Activated CD4-positive, alpha-beta memory T cell treated with anti-CD3 and anti-CD28 coated beads, Interleukin-2, amount 10 ng/mL, durations not matched to agents 7 days and 5 days (primary cell): ENCODE results near the gene OIP5. TPM values are rescaled to one million over a fixed set of nuclear protein-coding genes. Genes with fewer than 3 reads are reported as not detected.

Source experiments
- CTCF ChIA-PET: fragments of 350-600 bp; sonication (Branson Sonifier 250); formaldehyde crosslinking; loops from one replicate; lab custom pipeline; 2021; ENCODE audit warnings: antibody characterized with exemption, inconsistent platforms; lab: Charles Lee
- POLR2A ChIA-PET: fragments of 350-600 bp; sonication (Branson Sonifier 250); formaldehyde crosslinking; loops from one replicate; lab custom pipeline; 2021; ENCODE audit warnings: antibody characterized with exemption; lab: Charles Lee
- DNase-seq: peaks from one replicate; pipeline ENCODE4 v3.0.0-alpha.2; 2020
- H3K27ac Mint-ChIP-seq: one replicate; pipeline ENCODE4 v1.8.0; 2021; ENCODE audit warnings: mild to moderate bottlenecking, mixed read lengths
- H3K27me3 Mint-ChIP-seq: one replicate; pipeline ENCODE4 v1.8.0; 2021; ENCODE audit warnings: mixed read lengths
- H3K36me3 Mint-ChIP-seq: one replicate; pipeline ENCODE4 v1.8.0; 2021; ENCODE audit warnings: low read depth, mixed read lengths
- H3K4me1 Mint-ChIP-seq: one replicate; pipeline ENCODE4 v1.8.0; 2021; ENCODE audit warnings: mixed read lengths
- H3K4me3 Mint-ChIP-seq: one replicate; pipeline ENCODE4 v1.8.0; 2021; ENCODE audit warnings: mild to moderate bottlenecking, mixed read lengths
- H3K9me3 Mint-ChIP-seq: one replicate; pipeline ENCODE4 v1.8.0; 2021; ENCODE audit warnings: mixed read lengths
- total RNA-seq, 2 experiments: library from RNA; stranded (reverse); gene quantifications; one replicate each; pipeline ENCODE4 v1.2.3, GENCODE V29; 2021

Gene OIP5
- total RNA-seq, result 10 to 100 TPM; 15.2 to 15.4 TPM

DNA sequence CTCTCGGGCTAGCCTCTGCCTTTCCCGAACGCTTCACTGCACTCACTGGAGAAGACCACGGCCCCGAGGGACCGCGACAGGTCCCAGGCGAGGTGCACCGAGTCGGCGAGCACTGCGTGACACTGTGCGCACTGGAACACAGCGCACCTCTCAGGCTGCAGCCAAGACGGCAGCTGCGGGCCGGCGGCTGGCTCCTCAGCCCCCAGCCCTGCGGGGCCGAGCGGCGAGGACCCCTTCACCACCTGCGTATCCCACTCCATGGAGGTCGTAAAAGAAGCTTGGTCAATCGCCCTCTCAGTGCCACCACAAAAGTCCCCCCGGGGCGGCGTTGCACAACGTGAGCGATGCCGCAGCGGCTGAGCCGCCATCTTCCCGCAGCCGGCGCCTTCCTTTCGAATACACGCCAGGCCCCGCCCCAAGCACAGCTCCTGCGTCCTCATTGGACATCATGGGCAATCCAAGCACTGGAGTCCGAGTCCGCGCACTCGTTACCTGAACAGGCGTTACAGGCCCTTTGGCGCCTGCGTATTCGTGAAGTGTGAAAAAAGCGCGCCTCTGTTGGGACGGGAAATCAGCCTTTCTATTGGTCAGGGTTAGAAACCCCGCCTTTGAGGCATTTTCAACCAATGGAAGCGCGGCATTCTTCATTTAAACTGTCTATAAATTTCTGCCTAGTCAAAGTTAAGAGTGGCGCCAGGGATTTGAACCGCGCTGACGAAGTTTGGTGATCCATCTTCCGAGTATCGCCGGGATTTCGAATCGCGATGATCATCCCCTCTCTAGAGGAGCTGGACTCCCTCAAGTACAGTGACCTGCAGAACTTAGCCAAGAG lies at the start of gene OIP5, which contains the start of gene NUSAP1:
Gene OIP5, minus strand, starts transcription at position 398 of the 832 bp plus-strand sequence. Its CDS starts 30 bp downstream, at position 368.
Gene NUSAP1, plus strand, starts transcription at position 688 of the 832 bp plus-strand sequence. Its CDS starts 77 bp downstream, at position 765.
- H3K36me3 Mint-ChIP-seq, result peaks cover 53% of the 10 kb centered on the region
- POLR2A ChIA-PET, result interaction anchor here (0.6 to 4.4 kb wide), 39 partner anchors 9 to 1172 kb away, joined by 3 to 56 read pairs (median 5); partner anchors contain the start of genes BUB1B, CHAC1, CHP1 and EXD1
- peak within 1 kb of the TSS; percentile 95 for H3K4me3 Mint-ChIP-seq
- no peaks in the 10 kb centered on the region for H3K9me3 Mint-ChIP-seq
- CTCF ChIA-PET, result interaction anchor here (0.6 to 1.9 kb wide), 14 partner anchors 9 to 628 kb away, joined by 3 to 10 read pairs (median 4); partner anchors contain the start of genes CHP1, INO80 and VPS18
- DNase-seq, result peak; percentile 99
- H3K27me3 Mint-ChIP-seq, result no peaks in the 10 kb centered on the region
- peaks cover 38% of the 10 kb centered on the region for H3K4me1 Mint-ChIP-seq
- H3K27ac Mint-ChIP-seq, result peak within 1 kb of the TSS; percentile 99

DNA sequence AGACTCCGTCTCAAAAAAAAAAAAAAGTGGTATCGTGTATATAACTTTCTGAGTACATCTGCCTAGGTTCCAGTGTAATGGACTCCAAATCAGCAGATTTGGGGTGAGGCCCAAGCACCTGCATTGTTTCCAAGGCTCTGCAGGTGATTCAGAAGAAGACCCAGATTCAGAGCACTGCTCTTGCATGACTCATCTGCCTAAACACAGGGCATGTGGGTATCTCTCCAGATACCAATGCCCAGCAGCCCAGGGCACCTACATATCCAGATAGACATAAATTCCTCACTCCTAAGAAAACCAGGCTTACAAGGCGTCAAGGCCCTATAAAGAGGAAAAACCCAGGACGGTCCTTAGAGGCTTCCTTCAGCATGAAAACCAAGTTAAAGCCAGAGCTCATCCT lies 45.6 kb upstream of the OIP5 start:
- Mint-ChIP-seq H3K4me3 (no peak overlapping the region), H3K4me1 (no peaks in the 10 kb centered on the region), H3K27ac (no peak overlapping the region), H3K27me3 (no peaks in the 10 kb centered on the region), H3K36me3 (peaks cover 59% of the 10 kb centered on the region), H3K9me3 (no peaks in the 10 kb centered on the region)
- POLR2A ChIA-PET, result no interaction called here
- CTCF ChIA-PET, result no interaction called here
- DNase-seq, result no peak

DNA sequence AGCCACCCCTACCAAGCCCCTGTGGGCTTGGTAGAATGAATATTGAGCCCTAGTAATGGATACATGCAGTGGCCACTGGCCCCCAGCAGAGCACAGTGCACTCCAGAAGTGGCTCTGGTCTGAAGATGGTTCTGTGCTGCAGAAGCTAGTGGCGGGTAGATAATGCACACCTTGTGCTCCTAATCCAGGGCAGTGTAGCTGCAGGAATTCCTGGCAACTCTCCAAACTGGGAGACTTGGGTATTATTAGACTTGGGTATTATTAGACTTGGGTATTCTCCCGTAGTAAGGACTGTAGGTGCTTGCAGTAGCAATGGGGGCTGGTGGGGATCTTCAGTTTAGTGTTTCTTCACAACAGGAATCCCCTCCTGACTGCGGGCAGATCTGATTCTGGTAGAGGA lies 35.0 kb upstream of the OIP5 start:
- CTCF ChIA-PET, result no interaction called here
- Mint-ChIP-seq H3K9me3 (no peaks in the 10 kb centered on the region), H3K27me3 (no peaks in the 10 kb centered on the region), H3K4me1 (no peaks in the 10 kb centered on the region), H3K27ac (no peak overlapping the region), H3K36me3 (peaks cover 77% of the 10 kb centered on the region), H3K4me3 (no peak overlapping the region)
- POLR2A ChIA-PET, result no interaction called here
- DNase-seq, result no peak

DNA sequence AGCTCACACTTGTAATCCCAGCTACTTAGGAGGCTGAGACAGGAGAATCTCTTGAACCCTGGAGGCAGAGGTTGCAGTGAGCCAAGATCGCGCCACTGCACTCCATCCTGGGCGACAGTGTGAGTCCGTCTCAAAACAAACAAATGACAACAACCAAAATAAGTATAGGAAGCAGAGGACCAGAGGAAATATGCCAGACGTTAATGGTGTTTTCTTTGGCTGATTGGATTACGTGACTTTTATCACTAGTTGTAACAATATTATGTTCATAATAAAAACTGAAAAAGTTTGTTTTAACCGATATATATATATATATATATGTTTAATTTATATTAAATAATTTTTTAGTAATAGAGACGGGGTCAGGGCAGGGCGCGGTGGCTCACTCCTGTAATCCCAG lies 22.0 kb upstream of the OIP5 start:
- H3K27ac Mint-ChIP-seq, result no peak overlapping the region
- H3K4me1 Mint-ChIP-seq, result no peaks in the 10 kb centered on the region
- CTCF ChIA-PET, result interaction anchor here (0.6 kb wide), 1 partner anchor 75 kb away, joined by 3 read pairs; no protein-coding TSS in a partner anchor
- POLR2A ChIA-PET, result interaction anchor here (1.4 kb wide), 1 partner anchor 11 kb away, joined by 6 read pairs; no protein-coding TSS in a partner anchor
- H3K27me3 Mint-ChIP-seq, result no peaks in the 10 kb centered on the region
- no peak for DNase-seq
- no peaks in the 10 kb centered on the region for H3K9me3 Mint-ChIP-seq
- H3K4me3 Mint-ChIP-seq, result no peak overlapping the region
- peaks cover 68% of the 10 kb centered on the region for H3K36me3 Mint-ChIP-seq

DNA sequence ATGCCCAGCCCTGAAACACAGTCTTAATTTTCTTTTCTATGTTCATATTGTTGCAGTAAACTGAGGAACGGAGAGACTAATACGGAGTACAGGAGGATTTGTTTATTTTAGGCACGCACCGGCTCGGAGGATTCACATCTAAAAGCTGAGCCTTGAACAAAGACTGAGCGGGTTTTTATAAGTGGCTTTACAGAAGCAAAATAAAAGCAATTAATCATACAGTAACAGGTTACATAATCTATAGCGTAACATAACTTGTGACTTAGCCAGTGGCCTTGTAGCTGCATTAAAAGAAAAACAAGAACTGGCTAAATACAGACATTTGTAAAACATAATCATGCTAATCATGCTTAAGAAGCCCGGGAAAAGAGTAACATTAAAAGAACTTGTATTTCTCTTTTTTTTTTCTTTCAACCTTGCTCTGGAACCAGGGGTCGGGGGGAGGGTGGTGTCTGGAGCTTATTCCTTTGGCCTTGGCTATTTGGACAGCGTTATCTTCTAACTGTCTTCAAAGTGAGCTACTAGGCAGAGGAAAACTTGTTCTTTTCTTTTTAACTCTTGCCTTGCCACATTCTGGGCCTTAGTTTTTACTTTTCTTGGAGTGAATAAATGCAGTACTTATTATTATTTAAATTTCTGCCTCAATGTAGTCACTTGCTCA lies 17.8 kb upstream of the OIP5 start:
- CTCF ChIA-PET, result interaction anchor here (1.2 kb wide), 1 partner anchor 18 kb away, joined by 5 read pairs; the partner anchor contains the start of genes NUSAP1 and OIP5
- no peaks in the 10 kb centered on the region for H3K27me3 Mint-ChIP-seq
- H3K4me3 Mint-ChIP-seq, result no peak overlapping the region
- H3K36me3 Mint-ChIP-seq, result peaks cover 70% of the 10 kb centered on the region
- H3K4me1 Mint-ChIP-seq, result peaks cover 4% of the 10 kb centered on the region
- no peaks in the 10 kb centered on the region for H3K9me3 Mint-ChIP-seq
- H3K27ac Mint-ChIP-seq, result no peak overlapping the region
- DNase-seq, result no peak
- POLR2A ChIA-PET, result interaction anchor here (1.2 kb wide), 2 partner anchors 9 to 18 kb away, joined by 3 to 4 read pairs; partner anchors contain the start of genes NUSAP1 and OIP5

DNA sequence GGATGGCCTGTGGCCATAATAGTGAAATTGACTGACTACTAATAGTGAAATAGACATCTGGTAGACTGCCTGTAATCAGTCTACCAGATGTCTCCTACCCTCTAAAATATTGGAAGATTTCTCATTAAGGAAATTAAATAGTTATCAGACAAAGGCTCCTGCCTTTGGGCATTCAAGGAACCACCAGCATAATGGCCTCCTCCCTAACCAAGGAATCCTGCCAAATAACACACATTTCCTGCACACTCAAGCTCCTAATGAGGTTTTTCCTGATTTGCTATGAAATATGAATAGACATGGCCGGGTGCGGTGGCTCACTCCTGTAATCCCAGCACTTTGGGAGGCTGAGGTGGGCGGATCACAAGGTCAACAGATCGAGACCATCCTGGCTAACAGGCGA lies 14.8 kb upstream of the OIP5 start:
- Mint-ChIP-seq H3K9me3 (no peaks in the 10 kb centered on the region), H3K4me1 (peaks cover 5% of the 10 kb centered on the region), H3K27ac (no peak overlapping the region), H3K36me3 (peaks cover 81% of the 10 kb centered on the region), H3K27me3 (no peaks in the 10 kb centered on the region), H3K4me3 (no peak overlapping the region)
- POLR2A ChIA-PET, result no interaction called here
- CTCF ChIA-PET, result no interaction called here
- DNase-seq, result no peak

DNA sequence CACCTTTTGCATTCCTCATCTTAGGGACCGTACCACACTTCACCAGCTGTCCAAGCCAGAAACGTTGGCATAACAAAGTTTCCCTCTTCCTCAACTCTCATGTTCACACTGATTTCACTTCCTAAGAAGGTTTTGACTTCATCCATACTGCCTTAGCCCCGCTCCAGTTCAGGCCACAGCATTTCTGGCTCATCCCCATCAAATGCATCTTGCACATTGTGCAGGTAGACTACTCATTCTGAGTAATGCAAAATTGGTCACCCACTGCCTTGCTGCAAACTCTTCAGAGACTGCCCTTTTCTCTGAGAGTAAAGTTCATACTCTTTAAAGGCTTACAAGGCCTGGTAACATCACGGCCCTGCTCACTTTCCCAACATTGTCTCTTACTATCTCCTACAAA lies 9.1 kb upstream of the OIP5 start:
- H3K27ac Mint-ChIP-seq, result no peak overlapping the region
- H3K27me3 Mint-ChIP-seq, result no peaks in the 10 kb centered on the region
- no peak for DNase-seq
- H3K9me3 Mint-ChIP-seq, result no peaks in the 10 kb centered on the region
- peaks cover 44% of the 10 kb centered on the region for H3K4me1 Mint-ChIP-seq
- H3K36me3 Mint-ChIP-seq, result peaks cover 85% of the 10 kb centered on the region
- POLR2A ChIA-PET, result interaction anchor here (1.0 to 1.7 kb wide), 3 partner anchors 9 to 18 kb away, joined by 3 to 8 read pairs (median 4); partner anchors contain the start of genes NUSAP1 and OIP5
- H3K4me3 Mint-ChIP-seq, result no peak overlapping the region
- CTCF ChIA-PET, result interaction anchor here (1.3 kb wide), 1 partner anchor 9 kb away, joined by 3 read pairs; the partner anchor contains the start of genes NUSAP1 and OIP5

DNA sequence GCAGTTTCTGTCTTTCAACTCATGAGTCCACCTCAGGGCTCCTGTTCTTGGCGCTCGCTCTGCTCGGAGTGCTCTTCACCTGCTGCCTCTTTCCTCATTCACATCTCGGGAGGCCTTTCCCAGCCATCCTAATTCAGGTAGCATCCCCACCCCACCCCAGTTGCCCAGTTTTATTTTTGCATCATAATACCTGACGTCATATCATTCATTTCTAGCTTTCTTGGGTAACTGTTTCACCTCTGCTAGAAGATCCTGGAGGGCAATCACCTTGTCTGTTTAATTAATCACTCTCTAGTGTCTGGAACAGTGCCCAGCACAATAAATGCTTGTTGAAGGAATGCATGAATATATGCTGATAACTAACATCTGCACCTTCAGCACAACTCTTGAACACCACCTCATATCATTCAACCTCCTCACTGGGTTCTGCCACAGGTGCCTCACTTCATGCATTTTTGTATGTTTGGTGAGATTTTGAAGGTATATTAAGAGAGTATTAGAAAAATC lies 7.9 kb upstream of the OIP5 start:
- no peak overlapping the region for H3K4me3 Mint-ChIP-seq
- peaks cover 76% of the 10 kb centered on the region for H3K36me3 Mint-ChIP-seq
- no peak for DNase-seq
- peaks cover 47% of the 10 kb centered on the region for H3K4me1 Mint-ChIP-seq
- H3K27ac Mint-ChIP-seq, result peak overlapping the region; percentile 7
- ChIA-PET POLR2A (interaction anchor here (1.0 to 1.7 kb wide), 2 partner anchors 8 to 10 kb away, joined by 4 to 8 read pairs; partner anchors contain the start of genes NUSAP1 and OIP5), CTCF (no interaction called here)
- no peaks in the 10 kb centered on the region for H3K9me3 Mint-ChIP-seq
- no peaks in the 10 kb centered on the region for H3K27me3 Mint-ChIP-seq

DNA sequence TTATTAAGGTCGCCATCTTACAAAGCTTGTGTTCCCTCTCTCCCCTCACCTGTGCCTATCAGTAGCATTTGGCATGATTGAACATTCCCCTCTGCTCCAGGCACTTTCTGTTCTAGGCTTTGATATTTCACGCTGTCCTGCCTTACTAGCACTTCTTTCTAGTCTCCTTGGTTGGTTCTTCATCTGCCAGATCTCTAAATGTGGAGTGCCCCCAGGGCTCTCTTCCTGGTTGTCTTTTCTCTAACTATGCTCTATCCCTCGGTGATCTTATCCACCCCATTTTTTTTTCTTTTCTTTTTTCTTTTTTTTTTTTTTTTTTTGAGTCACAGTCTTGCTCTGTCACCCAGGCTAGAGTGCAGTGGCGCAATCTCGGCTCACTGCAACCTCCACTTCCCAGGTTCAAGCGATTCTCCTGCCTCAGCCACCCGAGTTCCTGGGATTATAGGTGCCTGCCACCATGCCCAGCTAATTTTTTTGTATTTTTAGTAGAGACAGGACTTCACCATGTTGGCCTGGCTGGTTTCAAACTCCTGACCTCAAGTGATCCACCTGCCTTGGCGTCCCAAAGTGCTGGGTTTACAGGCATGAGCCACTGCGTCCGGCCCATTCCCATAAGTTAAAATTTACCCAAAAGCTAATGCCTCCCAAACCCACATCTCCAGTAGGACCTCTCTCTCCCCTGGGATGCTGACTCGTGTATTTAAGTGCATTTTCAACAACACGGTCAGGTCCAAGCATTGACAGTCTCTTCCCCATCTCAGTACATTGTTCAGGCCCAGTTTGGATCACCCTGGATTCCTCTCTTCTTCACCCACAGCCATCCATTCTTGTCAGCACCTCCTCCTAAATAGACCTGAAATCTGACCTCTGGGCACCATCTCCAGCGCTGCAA lies 5.5 kb upstream of the OIP5 start:
- CTCF ChIA-PET, result no interaction called here
- Mint-ChIP-seq H3K9me3 (no peaks in the 10 kb centered on the region), H3K27ac (peak overlapping the region; percentile 22), H3K36me3 (peaks cover 74% of the 10 kb centered on the region), H3K4me3 (no peak overlapping the region), H3K27me3 (no peaks in the 10 kb centered on the region), H3K4me1 (peaks cover 53% of the 10 kb centered on the region)
- POLR2A ChIA-PET, result interaction anchor here (1.1 kb wide), 1 partner anchor 50 kb away, joined by 3 read pairs; no protein-coding TSS in a partner anchor
- no peak for DNase-seq

DNA sequence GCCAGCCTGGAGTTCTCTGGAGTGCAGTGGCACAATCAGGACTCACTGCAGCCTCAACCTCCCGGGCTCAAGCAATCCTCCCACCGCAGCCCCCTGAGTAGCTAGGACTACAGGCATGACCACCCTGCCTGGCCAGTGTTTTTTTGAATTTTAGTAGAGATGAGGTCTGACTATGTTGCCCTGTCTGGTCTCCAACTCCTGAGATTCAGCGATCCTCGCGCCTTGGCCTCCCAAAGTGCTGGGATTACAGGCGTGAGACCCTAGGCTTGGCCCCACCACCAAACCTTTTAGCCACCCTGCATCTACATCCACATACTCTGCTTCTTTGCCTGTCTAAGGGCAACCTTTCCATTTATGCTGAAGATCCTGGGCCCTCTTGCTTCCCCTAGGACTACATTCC lies 4.7 kb upstream of the OIP5 start:
- Mint-ChIP-seq H3K4me1 (peaks cover 52% of the 10 kb centered on the region), H3K4me3 (peak overlapping the region; percentile 5), H3K27me3 (no peaks in the 10 kb centered on the region), H3K36me3 (peaks cover 70% of the 10 kb centered on the region), H3K27ac (peak overlapping the region; percentile 51), H3K9me3 (no peaks in the 10 kb centered on the region)
- POLR2A ChIA-PET, result interaction anchor here (1.1 to 1.3 kb wide), 2 partner anchors 37 to 49 kb away, joined by 3 read pairs; no protein-coding TSS in a partner anchor
- DNase-seq, result no peak
- CTCF ChIA-PET, result no interaction called here

DNA sequence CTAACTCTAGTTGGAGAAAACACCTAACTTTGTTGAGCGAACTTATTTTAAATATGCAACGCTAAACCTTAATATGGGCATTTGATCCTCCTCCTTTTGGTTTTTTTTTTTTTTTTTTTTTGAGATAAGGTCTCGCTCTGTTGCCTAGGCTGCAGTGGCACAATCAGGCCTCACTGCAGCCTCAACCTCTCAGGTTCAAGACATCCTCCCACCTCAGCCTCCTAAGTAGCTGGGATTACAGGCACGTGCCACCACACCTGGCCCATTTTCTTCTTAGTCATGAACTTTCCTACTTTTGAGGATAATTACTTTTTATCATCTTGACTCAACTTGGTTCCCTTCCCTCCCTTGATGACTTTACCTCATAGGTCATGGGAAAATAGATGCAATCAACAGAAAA lies 4.2 kb upstream of the OIP5 start:
- DNase-seq, result no peak
- Mint-ChIP-seq H3K4me3 (peak overlapping the region; percentile 59), H3K36me3 (peaks cover 70% of the 10 kb centered on the region), H3K9me3 (no peaks in the 10 kb centered on the region), H3K27me3 (no peaks in the 10 kb centered on the region), H3K27ac (peak overlapping the region; percentile 51), H3K4me1 (peaks cover 52% of the 10 kb centered on the region)
- CTCF ChIA-PET, result no interaction called here
- POLR2A ChIA-PET, result interaction anchor here (1.0 to 1.3 kb wide), 6 partner anchors 8 to 53 kb away, joined by 3 to 4 read pairs (median 3); no protein-coding TSS in a partner anchor
